Activated CD4-positive, alpha-beta T cell treated with anti-CD3 and anti-CD28 coated beads, Interleukin-2, amount 10 ng/mL, durations not matched to agents 7 days and 5 days (primary cell): Measurements from ENCODE around the gene PLK3. TPM values are rescaled to one million over a fixed set of nuclear protein-coding genes. Genes with fewer than 3 reads are reported as not detected.

ENCODE experiments used
- total RNA-seq, 2 experiments: library from RNA; stranded (reverse); gene quantifications; one replicate each; pipeline ENCODE4 v1.2.3, GENCODE V29; 2021

PLK3 gene
- total RNA-seq, 2 experiments from 2014 or later: 54.3 to 57.5 TPM

Other genes with a start within 250 kb of the PLK3 start
- gene TMEM53, start 125.9 kb upstream of the PLK3 start, total RNA-seq: 1 to 10 TPM; 3.0 to 3.5 TPM
- 10 to 100 TPM; 47.4 to 50.7 TPM for gene ARMH1, start 125.7 kb upstream of the PLK3 start, total RNA-seq
- gene RNU5D-1, start 69.2 kb upstream of the PLK3 start, total RNA-seq: not detected
- gene KIF2C, start 60.5 kb upstream of the PLK3 start, total RNA-seq: 100 to 1,000 TPM; 110 to 121 TPM
- gene RPS8, start 24.8 kb upstream of the PLK3 start, total RNA-seq: 1,000 to 10,000 TPM; 1,879 to 1,968 TPM
- under 1 TPM; 0.42 to 0.55 TPM for gene BEST4, start 12.2 kb upstream of the PLK3 start, total RNA-seq
- under 1 TPM; 0.47 to 0.83 TPM for gene DYNLT4, start 7.0 kb downstream of the PLK3 start, total RNA-seq
- 1 to 10 TPM; 6.0 to 7.7 TPM for gene BTBD19, start 8.1 kb downstream of the PLK3 start, total RNA-seq
- gene PTCH2, start 42.9 kb downstream of the PLK3 start, total RNA-seq: under 1 TPM; 0.92 to 0.94 TPM
- gene EIF2B3, start 186.2 kb downstream of the PLK3 start, total RNA-seq: 10 to 100 TPM; 23.5 to 25.4 TPM
- gene HECTD3, start 210.9 kb downstream of the PLK3 start, total RNA-seq: 10 to 100 TPM; 38.7 to 42.3 TPM
- gene UROD, start 211.9 kb downstream of the PLK3 start, total RNA-seq: 10 to 100 TPM; 66.4 to 70.7 TPM